GM12878 (cell line): ENCODE data around the gene CBLB. TPM values are rescaled to one million over a fixed set of nuclear protein-coding genes. Genes with fewer than 3 reads are reported as not detected.
A peak's percentile ranks its signal among the peaks of the same experiment; 100 is the strongest.

Experiments used
- ATAC-seq: fragments of 200-7000 bp; cut with Tn5 transposase; 3 replicates; pipeline ENCODE4 v1.9.1; 2020; ENCODE audit warnings: mild to moderate bottlenecking, moderate library complexity
- BruUV-seq: library from RNA; stranded (reverse); fragments of 400-500 nt; replicated peaks from 2 replicates; lab custom pipeline; 2021; lab: Mats Ljungman, UMichigan
- CTCF ChIA-PET: fragments of 300-600 bp; sonication (Branson Sonifier 250); formaldehyde crosslinking; extraction: SDS; loops from one replicate; lab custom pipeline; 2021; ENCODE audit warnings: inconsistent platforms; lab: Yijun Ruan, JAX
- POLR2A ChIA-PET: fragments of 350-600 bp; formaldehyde crosslinking; extraction: SDS; loops from one replicate; lab custom pipeline; 2021; ENCODE audit warnings: inconsistent platforms; lab: Charles Lee
- RAD21 ChIA-PET: fragments of 300-600 bp; sonication (Branson Sonifier 250); formaldehyde crosslinking; loops from one replicate; lab custom pipeline; 2023; ENCODE audit warnings: antibody characterized with exemption; ENCODE audit not compliant: unreplicated experiment; lab: Charles Lee
- SMC1A ChIA-PET: fragments of 300-600 bp; sonication (Branson Sonifier 250); formaldehyde crosslinking; loops from one replicate; lab custom pipeline; 2023; ENCODE audit not compliant: unreplicated experiment, uncharacterized antibody; lab: Charles Lee
- DNase-seq: peaks from one replicate; pipeline ENCODE4 v3.0.0-alpha.2; 2011; ENCODE audit warnings: low read depth, low spot score
- FAIRE-seq: peaks from 3 replicates; lab custom pipeline; 2011; peaks lifted over from hg19 to GRCh38; lab: Jason Lieb, UNC
- H2AFZ ChIP-seq: 2 replicates; pipeline ENCODE4 v1.6.0; 2011; ENCODE audit warnings: low read depth, low read length, control low read depth; ENCODE audit not compliant: control insufficient read depth
- H3K27ac ChIP-seq: 2 replicates; pipeline ENCODE4 v1.5.1; 2011; ENCODE audit warnings: control low read depth; ENCODE audit not compliant: control insufficient read depth, insufficient read depth
- H3K27me3 ChIP-seq, 2 experiments: replicated peaks in 1 of 2; 2 replicates each; pipeline versions ENCODE4 v1.6.0 to v1.6.1; 2011; ENCODE audit warnings: low read length in 1 of 2; ENCODE audit not compliant: control insufficient read depth in 2 of 2, insufficient read depth in 2 of 2
- H3K36me3 ChIP-seq, 2 experiments: 2 replicates each; pipeline ENCODE4 v1.5.1; 2011; ENCODE audit warnings: low read length in 1 of 2; ENCODE audit not compliant: control insufficient read depth in 2 of 2, insufficient read depth in 2 of 2
- H3K4me1 ChIP-seq: 2 replicates; pipeline ENCODE4 v1.6.1; 2011; ENCODE audit warnings: mild to moderate bottlenecking, low read length, moderate library complexity, mixed read lengths; ENCODE audit not compliant: control insufficient read depth, insufficient read depth
- H3K4me2 ChIP-seq: 2 replicates; pipeline ENCODE4 v1.6.0; 2011; ENCODE audit warnings: control low read depth; ENCODE audit not compliant: control insufficient read depth, insufficient read depth
- H3K4me3 ChIP-seq: fragments of 200-600 bp; sonication (generic); 2 replicates; pipeline ENCODE4 v1.5.1; 2016
- H3K79me2 ChIP-seq: 2 replicates; pipeline ENCODE4 v1.6.0; 2011; ENCODE audit warnings: low read length; ENCODE audit not compliant: control insufficient read depth, insufficient read depth
- H3K9ac ChIP-seq: 2 replicates; pipeline ENCODE4 v1.8.0; 2011; ENCODE audit warnings: low read length, control low read depth, mixed read lengths; ENCODE audit not compliant: control insufficient read depth, insufficient read depth
- H3K9me3 ChIP-seq: replicated peaks from 3 replicates; pipeline ENCODE4 v1.5.1; 2011; ENCODE audit warnings: mild to moderate bottlenecking, low read length; ENCODE audit not compliant: control insufficient read depth, insufficient read depth
- H4K20me1 ChIP-seq: 2 replicates; pipeline ENCODE4 v1.6.0; 2011; ENCODE audit not compliant: control insufficient read depth, insufficient read depth
- CHD2 ChIP-seq: IDR thresholded peaks from 2 replicates; pipeline ENCODE4 v1.6.1; 2011; ENCODE audit warnings: low read depth, low read length, improper control_type of control experiment, borderline replicate concordance
- IKZF1 ChIP-seq: fragments of 450-650 bp; conservative IDR thresholded peaks from 2 replicates; pipeline ENCODE4 v1.6.1; 2017; ENCODE audit warnings: antibody characterized with exemption, mild to moderate bottlenecking
- MXI1 ChIP-seq: fragments of 150-350 bp; IDR thresholded peaks from 2 replicates; pipeline ENCODE4 v1.6.1; 2011; ENCODE audit warnings: low read depth, mild to moderate bottlenecking, inconsistent platforms, low read length, improper control_type of control experiment
- POLR2A ChIP-seq: IDR thresholded peaks from 2 replicates; pipeline ENCODE4 v1.6.1; 2011; ENCODE audit warnings: low read depth, mild to moderate bottlenecking, low read length
- POLR2AphosphoS5 ChIP-seq: IDR thresholded peaks from 2 replicates; pipeline ENCODE4 v1.6.1; 2011; ENCODE audit warnings: mild to moderate bottlenecking, low read length, inconsistent platforms
- WGBS: methylation state at CpG from one replicate; pipeline ENCODE4 v1.1.6; 2016; ENCODE audit warnings: low lambda C conversion rate; ENCODE audit not compliant: insufficient replicate concordance, insufficient coverage; ENCODE audit errors: missing lambda C conversion rate; 5-methylcytosine and 5-hydroxymethylcytosine counted together
- in situ Hi-C: fragments of 300-500 bp; cut with MboI; formaldehyde crosslinking; loops from 9 replicates; pipeline ENCODE4 v1.14.3; 2018; ENCODE audit warnings: mixed read lengths
- intact Hi-C: fragments of 100-400 bp; cut with micrococcal nuclease; formaldehyde crosslinking; loops from one replicate; pipeline ENCODE4 v1.14.2; 2022; ENCODE audit not compliant: unreplicated experiment
- polyA plus RNA-seq, 11 experiments: library from polyadenylated mRNA; depleted of rRNA in 4 of 11; unstranded in 6 of 11; stranded (reverse) in 5 of 11; fragments of >200 nt; fragmentation: Nextera tagmentation in 4 of 11; fragmentation: Illumina TruSeq in 1 of 11; extraction: Ambion mirVana in 4 of 11; extraction: Trizol in 1 of 11; gene quantifications; 1 replicate in 1 of 11; 2 replicates in 10 of 11; pipeline versions ENCODE4 v1.2.1 to v1.2.3, GENCODE V29; 2011 to 2016; ENCODE audit warnings: inconsistent platforms in 2 of 11, missing spikeins in 2 of 11, low read depth in 1 of 11
- total RNA-seq, 4 experiments: library from RNA; depleted of rRNA in 3 of 4; stranded (reverse); fragments of >200 nt in 3 of 4; fragmentation: Illumina TruSeq in 1 of 4; extraction: Trizol in 1 of 4; gene quantifications; 2 replicates each; pipeline versions ENCODE4 v1.2.1 to v1.2.3, GENCODE V29; 2013 to 2021
- TF ChIP-seq, protein P1 (sequence below): fragments of 450-650 bp; IDR thresholded peaks from 2 replicates; pipeline ENCODE4 v1.6.1; 2017; ENCODE audit warnings: mild to moderate bottlenecking

Gene CBLB
- total and polyA plus RNA-seq, 10 of the 15 experiments (the other 5 are each of a cell fraction or from before 2014, with no cell fraction given), result 17.2 to 107 (median 41.9) TPM

DNA sequence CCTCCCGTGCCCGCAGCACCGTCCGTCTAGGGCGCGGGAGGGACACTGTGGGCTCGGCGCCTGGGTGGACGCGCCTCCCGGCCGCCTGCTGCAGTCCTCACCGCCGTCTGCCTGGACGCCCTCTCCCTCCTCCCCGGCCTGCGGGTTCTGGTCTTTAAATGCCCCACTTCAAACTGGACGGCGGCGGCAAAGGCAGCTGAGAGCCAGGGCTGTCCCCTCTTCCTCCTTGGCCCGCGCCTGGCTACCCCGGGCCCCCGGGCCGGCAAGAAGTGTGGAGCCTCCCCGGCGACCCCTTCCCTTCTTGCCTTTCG, 426 bp downstream of the CBLB start:
- Histone ChIP-seq H2AFZ (peak overlapping the region; percentile 77), H3K9me3 (no peaks in the 10 kb centered on the region), H3K36me3 (peaks cover 0 to 15% of the 10 kb centered on the region in 2 experiments; a peak in 2 of 4 replicates), H3K4me2 (peak overlapping the region; percentile 63; the same call in 1 of the 2 replicates), H3K9ac (peak overlapping the region; percentile 95), H3K27me3 (no peaks in the 10 kb centered on the region), H3K4me1 (peaks cover 7% of the 10 kb centered on the region), H3K27ac (peak overlapping the region; percentile 94), H3K4me3 (peak overlapping the region; percentile 98), H3K79me2 (peaks cover 56% of the 10 kb centered on the region), H4K20me1 (no peaks in the 10 kb centered on the region)
- TF ChIP-seq POLR2A, result peak; percentile 54; the same call in 1 of the 2 replicates
- peak; percentile 14; the same call in 1 of the 2 replicates for TF ChIP-seq MXI1
- TF ChIP-seq POLR2AphosphoS5, result peak; percentile 50
- TF ChIP-seq CHD2, result 0 out of 2 replicates have a peak, but pooled peaks have one; percentile 10
- TF ChIP-seq, protein P1, sequence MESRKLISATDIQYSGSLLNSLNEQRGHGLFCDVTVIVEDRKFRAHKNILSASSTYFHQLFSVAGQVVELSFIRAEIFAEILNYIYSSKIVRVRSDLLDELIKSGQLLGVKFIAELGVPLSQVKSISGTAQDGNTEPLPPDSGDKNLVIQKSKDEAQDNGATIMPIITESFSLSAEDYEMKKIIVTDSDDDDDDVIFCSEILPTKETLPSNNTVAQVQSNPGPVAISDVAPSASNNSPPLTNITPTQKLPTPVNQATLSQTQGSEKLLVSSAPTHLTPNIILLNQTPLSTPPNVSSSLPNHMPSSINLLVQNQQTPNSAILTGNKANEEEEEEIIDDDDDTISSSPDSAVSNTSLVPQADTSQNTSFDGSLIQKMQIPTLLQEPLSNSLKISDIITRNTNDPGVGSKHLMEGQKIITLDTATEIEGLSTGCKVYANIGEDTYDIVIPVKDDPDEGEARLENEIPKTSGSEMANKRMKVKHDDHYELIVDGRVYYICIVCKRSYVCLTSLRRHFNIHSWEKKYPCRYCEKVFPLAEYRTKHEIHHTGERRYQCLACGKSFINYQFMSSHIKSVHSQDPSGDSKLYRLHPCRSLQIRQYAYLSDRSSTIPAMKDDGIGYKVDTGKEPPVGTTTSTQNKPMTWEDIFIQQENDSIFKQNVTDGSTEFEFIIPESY, result no peak
- TF ChIP-seq IKZF1, result peak; percentile 35; the same call in 1 of the 2 replicates
- SMC1A ChIA-PET, result interaction anchor here (1.0 to 8.2 kb wide), 14 partner anchors 10 to 432 kb away, joined by 3 to 49 read pairs (median 4); no protein-coding TSS in a partner anchor
- in situ Hi-C loops, result loop anchor here (25.0 kb wide), 1 partner anchor 744 kb away; no protein-coding TSS in a partner anchor
- FAIRE-seq, result no peak
- CTCF ChIA-PET, result interaction anchor here (0.9 to 1.6 kb wide), 3 partner anchors 32 to 742 kb away, joined by 3 to 4 read pairs (median 3); no protein-coding TSS in a partner anchor
- no TSS peak for BruUV-seq
- ATAC-seq, result peak; percentile 34
- under 1% methylated on average over 28 of the region's 28 CpGs for WGBS
- POLR2A ChIA-PET, result interaction anchor here (0.5 to 1.9 kb wide), 7 partner anchors 16 to 434 kb away, joined by 3 to 9 read pairs (median 4); no protein-coding TSS in a partner anchor
- intact Hi-C loops, result loop anchor here (5.0 to 10.0 kb wide), 7 partner anchors 41 to 556 kb away; no protein-coding TSS in a partner anchor
- RAD21 ChIA-PET, result interaction anchor here (0.9 to 10.0 kb wide), 14 partner anchors 21 to 434 kb away, joined by 3 to 119 read pairs (median 6); no protein-coding TSS in a partner anchor
- DNase-seq, result no peak
